Lung (tissue), 12 donors: Measurements from ENCODE around the gene NCS1. TPM values are rescaled to one million over a fixed set of nuclear protein-coding genes. Genes with fewer than 3 reads are reported as not detected.

Experiments
- ATAC-seq: fragments of 200-7000 bp; cut with Tn5 transposase; one replicate; pipeline ENCODE4 v1.9.1; 2020; ENCODE audit warnings: moderate number of reproducible peaks; ENCODE audit not compliant: insufficient read depth, low FRiP score
- DNase-seq, 3 donors: peaks; one replicate each; pipeline ENCODE4 v3.0.0-alpha.2; 2013 to 2017
- H3K27ac ChIP-seq, 2 donors: one replicate each; pipeline ENCODE4 v1.5.1; 2013; ENCODE audit warnings: mild to moderate bottlenecking in 2 of 2, moderate library complexity in 2 of 2, control low read depth in 1 of 2, inconsistent platforms in 1 of 2, low read depth in 1 of 2, low read length in 1 of 2
- H3K27me3 ChIP-seq, 3 donors: one replicate each; pipeline ENCODE4 v1.5.1; 2013; ENCODE audit warnings: low read length in 2 of 3; ENCODE audit not compliant: control insufficient read depth in 3 of 3, insufficient read depth in 3 of 3
- H3K36me3 ChIP-seq, 4 donors: one replicate each; pipeline ENCODE4 v1.5.1; 2013; ENCODE audit warnings: low read length in 4 of 4, mild to moderate bottlenecking in 1 of 4, moderate library complexity in 1 of 4; ENCODE audit not compliant: control insufficient read depth in 4 of 4, insufficient read depth in 4 of 4
- H3K4me1 ChIP-seq, 5 donors: one replicate each; pipeline ENCODE4 v1.5.1; 2013; ENCODE audit warnings: low read length in 5 of 5, mild to moderate bottlenecking in 2 of 5, moderate library complexity in 1 of 5; ENCODE audit not compliant: control insufficient read depth in 5 of 5, insufficient read depth in 5 of 5
- H3K4me3 ChIP-seq: one replicate; pipeline ENCODE4 v1.5.1; 2013; ENCODE audit warnings: mild to moderate bottlenecking, control low read depth, moderate library complexity
- H3K9ac ChIP-seq, 2 donors: one replicate each; pipeline ENCODE4 v1.5.1; 2013; ENCODE audit warnings: low read length in 2 of 2, control low read depth in 1 of 2; ENCODE audit not compliant: insufficient read depth in 1 of 2
- H3K9me3 ChIP-seq, 4 donors: one replicate each; pipeline ENCODE4 v1.5.1; 2013; ENCODE audit warnings: low read length in 3 of 4, mild to moderate bottlenecking in 1 of 4, moderate library complexity in 1 of 4; ENCODE audit not compliant: control insufficient read depth in 4 of 4, insufficient read depth in 3 of 4
- WGBS, 2 donors: extraction: QIAGEN DNeasy Blood & Tissue Kit; methylation state at CpG; one replicate each; pipeline ENCODE4 v1.1.7; 2013; 5-methylcytosine and 5-hydroxymethylcytosine counted together
- polyA plus RNA-seq, 2 donors: library from polyadenylated mRNA; stranded (reverse); fragments of 200-250 nt; gene quantifications; one replicate each; pipeline ENCODE4 v1.2.1, GENCODE V29; 2013
- total RNA-seq, 2 donors: library from RNA; depleted of rRNA in 1 of 2; stranded (reverse); fragments of >200 nt in 1 of 2; gene quantifications; one replicate each; pipeline ENCODE4 v1.2.1, GENCODE V29; 2014 to 2021
- TF ChIP-seq, protein P1 (sequence below): IDR thresholded peaks from 2 replicates; pipeline ENCODE4 v1.5.1; 2012; ENCODE audit warnings: mild to moderate bottlenecking; ENCODE audit errors: control extremely low read depth, extremely low read depth
- donor health status: control.
- donor health status: control.
- donor health status: Bipolar disorder and iron deficiency.
- donor health status: healthy.
- donor health status: DM: yes; HTN: yes; CAD: no.

The NCS1 gene
- total and polyA plus RNA-seq, 4 donors, result 5.8 to 27.5 (median 6.5) TPM

DNA sequence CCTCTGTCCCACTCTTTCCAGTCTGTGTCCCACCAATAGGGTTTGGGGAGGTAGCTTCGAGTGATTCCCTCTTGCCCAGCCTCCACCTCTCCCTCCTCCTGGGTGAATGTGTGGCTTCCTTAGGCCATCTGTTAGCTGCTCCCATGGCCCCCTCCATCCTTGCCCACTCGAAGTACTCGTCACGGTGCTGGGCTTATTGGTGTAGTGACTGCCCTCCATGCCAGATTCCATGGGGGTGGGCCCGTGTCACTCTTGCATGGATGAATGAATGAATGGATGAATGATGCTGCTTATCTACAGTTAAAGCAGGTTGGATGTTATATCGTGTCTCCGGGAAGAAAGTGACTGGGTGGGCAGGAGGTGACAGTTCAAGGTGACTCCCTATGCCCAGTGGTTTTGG lies 112.5 kb downstream of the NCS1 start:
- Histone ChIP-seq H3K9me3 (peaks cover 0 to 2% (median 0%) of the 10 kb centered on the region in 4 donors), H3K4me1 (peaks cover 2 to 43% (median 7%) of the 10 kb centered on the region in 5 donors), H3K27me3 (peaks cover 0 to 9% (median 3%) of the 10 kb centered on the region in 3 donors), H3K27ac (no peak overlapping the region), H3K4me3 (no peak overlapping the region), H3K36me3 (no peaks in the 10 kb centered on the region), H3K9ac (no peak overlapping the region)
- TF ChIP-seq, protein P1, sequence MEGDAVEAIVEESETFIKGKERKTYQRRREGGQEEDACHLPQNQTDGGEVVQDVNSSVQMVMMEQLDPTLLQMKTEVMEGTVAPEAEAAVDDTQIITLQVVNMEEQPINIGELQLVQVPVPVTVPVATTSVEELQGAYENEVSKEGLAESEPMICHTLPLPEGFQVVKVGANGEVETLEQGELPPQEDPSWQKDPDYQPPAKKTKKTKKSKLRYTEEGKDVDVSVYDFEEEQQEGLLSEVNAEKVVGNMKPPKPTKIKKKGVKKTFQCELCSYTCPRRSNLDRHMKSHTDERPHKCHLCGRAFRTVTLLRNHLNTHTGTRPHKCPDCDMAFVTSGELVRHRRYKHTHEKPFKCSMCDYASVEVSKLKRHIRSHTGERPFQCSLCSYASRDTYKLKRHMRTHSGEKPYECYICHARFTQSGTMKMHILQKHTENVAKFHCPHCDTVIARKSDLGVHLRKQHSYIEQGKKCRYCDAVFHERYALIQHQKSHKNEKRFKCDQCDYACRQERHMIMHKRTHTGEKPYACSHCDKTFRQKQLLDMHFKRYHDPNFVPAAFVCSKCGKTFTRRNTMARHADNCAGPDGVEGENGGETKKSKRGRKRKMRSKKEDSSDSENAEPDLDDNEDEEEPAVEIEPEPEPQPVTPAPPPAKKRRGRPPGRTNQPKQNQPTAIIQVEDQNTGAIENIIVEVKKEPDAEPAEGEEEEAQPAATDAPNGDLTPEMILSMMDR, result no peak
- 92 to 93% methylated on average over 7 of the region's 7 CpGs for WGBS, 2 donors
- no peak for ATAC-seq
- no peak for DNase-seq

- Histone ChIP-seq H3K9ac (no peak overlapping the region), H3K27me3 (peaks cover 0 to 9% (median 3%) of the 10 kb centered on the region in 3 donors), H3K27ac (no peak overlapping the region), H3K36me3 (no peaks in the 10 kb centered on the region), H3K4me3 (no peak overlapping the region), H3K4me1 (peaks cover 2 to 49% (median 7%) of the 10 kb centered on the region in 5 donors), H3K9me3 (peaks cover 0 to 2% (median 0%) of the 10 kb centered on the region in 4 donors)
- ATAC-seq (no peak), DNase-seq (no peak)
- TF ChIP-seq, protein P1, result no peak
- WGBS, 2 donors, result 79 to 92% methylated on average over 8 to 9 of the region's 9 CpGs
Observed at GRCh38 chr9:130285271-130285670, 113.1 kb downstream of the NCS1 start.

GRCh38 chr9:130286072-130286770 lies 114.0 kb downstream of the NCS1 start:
- no peak overlapping the region for H3K9ac ChIP-seq
- H3K4me1 ChIP-seq, result peaks cover 2 to 57% (median 7%) of the 10 kb centered on the region in 5 donors
- H3K36me3 ChIP-seq, result no peaks in the 10 kb centered on the region
- DNase-seq (no peak), ATAC-seq (no peak)
- no peaks in the 10 kb centered on the region for H3K9me3 ChIP-seq
- 85 to 88% methylated on average over 17 of the region's 17 CpGs for WGBS, 2 donors
- peak overlapping the region; percentile 26 to 53 for H3K27ac ChIP-seq
- no peak overlapping the region for H3K4me3 ChIP-seq
- peaks cover 0 to 9% (median 3%) of the 10 kb centered on the region in 3 donors for H3K27me3 ChIP-seq
- TF ChIP-seq, protein P1, result no peak

Other genes with a start within 250 kb of the NCS1 start
- gene FNBP1, start 129.2 kb upstream of the NCS1 start, total RNA-seq, result 10 to 100 TPM; 34.5 to 94.3 TPM
- gene FNBP1, start 129.2 kb upstream of the NCS1 start, polyA plus RNA-seq, result 10 to 100 TPM; 16.0 to 24.5 TPM
- gene GPR107, start 118.5 kb upstream of the NCS1 start, total RNA-seq, result 100 to 1,000 TPM in 1 of 2 donors, 10 to 100 TPM in 1; 43.2 to 180 TPM
- gene GPR107, start 118.5 kb upstream of the NCS1 start, polyA plus RNA-seq, result 10 to 100 TPM; 11.0 to 23.3 TPM
- 1 to 10 TPM; 4.7 to 5.2 TPM for gene HMCN2, start 93.4 kb downstream of the NCS1 start, total RNA-seq
- gene HMCN2, start 93.4 kb downstream of the NCS1 start, polyA plus RNA-seq, result 1 to 10 TPM; 2.1 to 2.6 TPM